GM04503 (cell line): ENCODE results near the gene CILP.
"Not testable (repeated sequence)": the region's sequence is repeated elsewhere in the genome, so short reads cannot be mapped to it uniquely, and the experiment has no call there.

Experiments
- DNase-seq: peaks from one replicate; pipeline ENCODE4 v3.0.0-alpha.2; 2012; ENCODE audit warnings: low read depth

CILP gene

DNA sequence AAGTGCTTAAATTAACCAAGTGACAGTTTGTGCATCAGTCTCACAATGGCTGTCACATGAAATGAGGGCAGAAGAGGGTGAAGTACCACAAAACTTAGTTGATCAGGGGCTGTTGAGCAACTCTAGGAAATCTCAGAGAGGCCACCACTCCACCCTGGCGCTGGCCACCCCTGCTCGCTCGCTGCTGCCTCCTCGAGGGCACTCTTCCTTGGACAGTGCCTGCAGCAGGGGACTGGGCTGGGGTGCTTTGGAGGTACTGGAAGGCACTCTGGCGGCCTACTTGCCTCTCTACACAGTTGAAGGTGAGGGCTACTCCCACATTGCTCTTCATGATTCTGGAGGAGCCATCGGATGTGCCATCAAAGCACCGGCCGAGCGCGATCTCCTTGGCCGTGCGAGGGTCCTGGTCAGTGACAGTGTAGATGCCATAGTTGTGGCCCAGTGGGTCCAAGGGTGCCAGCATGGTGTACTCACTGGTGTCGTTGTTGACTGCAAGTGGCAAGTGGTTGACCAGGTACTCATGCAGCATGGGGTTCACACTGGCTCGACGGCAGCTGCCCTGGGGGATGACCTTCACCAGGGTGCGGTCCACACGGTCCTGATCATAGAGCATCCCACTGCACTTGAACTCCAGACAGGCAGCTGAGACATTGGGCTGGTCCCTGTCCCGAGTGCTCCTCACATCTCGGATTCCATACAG lies 14.5 kb downstream of the CILP start:
- no peak for DNase-seq

DNA sequence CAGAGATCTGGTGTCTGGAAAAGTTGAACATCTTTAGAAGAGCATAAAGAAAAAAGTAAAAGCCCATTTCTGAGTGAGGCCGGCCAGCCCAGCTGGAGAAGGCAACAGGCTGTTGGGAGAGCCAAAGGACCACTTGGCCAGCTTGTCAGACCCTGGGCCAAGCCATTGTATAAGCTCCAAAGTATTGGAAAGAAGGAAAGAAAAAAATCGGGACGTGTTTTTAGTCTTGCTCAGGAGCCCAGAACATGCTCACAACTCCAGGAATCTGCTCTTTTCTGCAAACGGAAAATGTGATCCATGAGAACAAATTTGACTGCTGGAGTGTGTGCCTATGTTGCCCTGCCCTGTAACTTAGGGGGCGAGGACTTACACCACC lies 15.7 kb downstream of the CILP start:
- no peak for DNase-seq

DNA sequence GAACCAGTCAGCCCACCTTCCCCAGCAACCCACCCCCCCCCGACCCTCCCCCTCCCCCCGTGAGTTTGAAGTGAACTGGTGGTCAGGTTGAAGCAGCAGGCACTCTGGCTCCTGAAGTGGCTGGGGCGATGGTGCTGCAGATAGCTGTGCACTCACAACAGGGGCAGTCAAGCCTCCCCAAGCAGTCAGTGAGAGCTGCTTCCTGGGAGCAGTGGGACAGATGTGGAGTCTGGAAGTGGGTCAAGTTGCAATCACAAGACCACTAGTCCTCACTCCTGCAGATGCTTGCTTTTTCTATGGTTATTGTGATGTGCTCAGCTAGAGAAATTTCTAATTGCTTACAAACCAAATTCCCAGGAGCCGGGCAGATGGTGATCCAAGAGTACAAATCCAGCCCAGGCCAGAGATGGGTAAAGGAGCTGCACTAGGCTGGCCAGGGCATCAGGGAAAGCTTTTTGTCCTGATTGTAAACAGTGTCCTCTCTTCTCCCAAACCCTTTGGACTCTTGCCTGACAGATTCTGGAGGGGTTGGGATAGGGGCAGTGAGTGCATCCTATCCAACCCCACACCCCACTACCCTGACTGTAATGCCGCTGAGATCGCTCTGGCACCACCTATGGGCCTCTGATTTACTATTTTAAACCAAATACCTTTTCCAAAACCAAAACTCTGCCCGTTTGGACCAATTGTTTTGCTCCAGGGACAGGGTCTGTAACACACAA lies 16.3 kb downstream of the CILP start:
- no peak for DNase-seq

DNA sequence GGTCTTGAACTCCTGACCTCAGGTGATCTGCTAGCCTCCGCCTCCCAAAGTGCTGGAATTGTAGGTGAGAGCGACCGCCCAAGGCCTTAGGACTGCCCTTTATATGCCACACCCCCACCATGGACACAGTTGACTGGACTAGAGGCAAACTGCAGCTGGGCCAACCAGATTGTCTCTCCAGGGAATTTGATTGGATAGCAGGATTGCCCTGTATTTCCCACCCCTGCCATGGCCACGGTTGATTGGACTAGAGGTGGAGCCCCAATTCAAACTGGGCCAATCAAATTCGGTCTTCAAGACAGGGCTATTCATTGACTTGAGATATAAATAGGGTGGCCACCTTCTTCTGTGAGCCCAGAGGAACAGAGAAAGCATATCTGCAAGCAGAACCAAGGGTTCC lies 19.3 kb downstream of the CILP start:
- DNase-seq: no peak

DNA sequence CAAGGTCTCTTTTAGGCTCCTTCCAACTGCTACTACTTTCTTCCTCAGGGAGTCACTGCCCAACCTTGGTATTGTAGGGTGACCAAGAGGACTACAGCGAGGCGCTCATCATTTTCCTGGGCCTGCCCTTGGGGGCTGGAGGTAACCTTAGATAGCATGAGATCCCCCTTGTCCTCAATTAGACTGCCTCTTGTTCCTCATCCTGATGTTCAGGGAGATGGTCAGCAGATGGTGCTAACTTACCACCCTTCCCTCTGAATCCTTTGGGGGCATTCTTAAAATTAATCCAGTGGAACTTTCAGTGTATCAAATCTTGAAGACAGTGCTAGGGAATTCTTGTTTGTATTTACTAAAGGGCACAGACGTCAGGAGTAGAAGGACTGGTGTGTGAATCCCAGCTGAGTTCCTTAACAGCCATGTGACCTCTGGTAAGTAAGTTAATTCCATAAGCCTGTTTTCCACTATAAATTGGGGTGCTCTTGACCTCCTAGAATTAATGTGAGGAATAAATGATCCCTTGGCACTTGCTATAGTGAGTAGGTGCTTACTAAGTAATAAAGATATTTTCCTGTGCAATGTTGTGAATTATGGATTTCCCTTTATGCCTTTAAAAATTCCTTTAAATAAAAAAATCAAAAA lies 22.1 kb downstream of the CILP start:
- DNase-seq: no peak

DNA sequence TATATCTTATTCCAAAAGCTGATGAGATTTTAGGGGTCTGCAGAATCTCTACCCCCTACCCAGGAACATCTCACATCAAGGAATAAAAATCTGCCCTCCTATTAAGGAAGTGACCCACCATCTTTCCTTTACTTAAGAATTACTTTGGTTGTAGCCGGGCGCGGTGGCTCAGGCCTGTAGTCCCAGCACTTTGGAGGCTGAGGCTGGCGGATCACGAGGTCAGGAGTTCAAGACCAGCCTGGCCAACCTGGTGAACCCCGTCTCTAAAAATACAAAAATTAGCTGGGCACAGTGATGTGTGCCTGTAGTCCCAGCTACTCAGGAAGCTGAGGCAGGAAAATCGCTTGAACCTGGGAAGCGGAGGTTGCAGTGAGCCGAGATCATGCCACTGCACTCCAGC lies 22.8 kb downstream of the CILP start:
- DNase-seq: not testable (repeated sequence)

DNA sequence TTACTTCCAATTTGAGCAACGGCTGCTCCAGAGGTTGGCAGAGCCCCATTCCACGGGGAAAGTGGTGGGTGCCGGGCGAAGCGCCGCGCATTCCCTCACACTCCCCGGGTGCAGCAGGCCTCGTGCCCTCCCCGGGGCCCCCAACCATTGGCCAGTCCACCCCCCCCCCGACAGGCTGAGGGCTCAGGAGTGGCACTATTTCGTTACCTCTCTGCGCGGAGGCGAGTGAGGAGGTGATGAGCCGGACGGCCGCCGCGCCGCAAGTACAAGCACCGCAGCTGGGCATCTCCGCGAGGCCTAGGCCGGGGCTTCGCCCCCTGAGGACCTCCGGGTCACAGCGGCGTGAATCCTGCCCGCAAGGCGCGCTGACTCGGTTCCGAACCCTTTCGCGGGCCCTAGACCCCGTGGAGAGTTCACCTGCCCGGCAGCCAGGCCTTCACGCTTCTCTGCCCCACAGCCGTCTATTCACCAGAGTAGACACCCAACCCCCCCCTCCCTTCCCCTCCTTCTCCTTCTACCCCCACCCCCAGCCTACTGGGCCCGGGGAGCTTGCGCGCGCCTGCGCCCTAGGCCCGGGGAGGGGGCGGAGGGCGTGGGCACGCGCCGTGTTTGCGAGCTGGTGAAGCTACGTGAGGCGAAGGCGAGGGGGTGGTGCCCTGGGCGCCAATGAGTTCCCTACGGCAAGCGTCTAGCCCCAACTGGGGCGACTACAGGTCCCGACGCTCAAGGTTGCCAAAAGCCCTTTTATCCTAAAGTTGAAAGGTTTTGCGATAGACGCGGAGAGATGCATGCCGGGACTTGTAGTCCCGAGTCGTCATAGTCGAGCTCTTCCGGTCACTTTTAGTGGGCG lies 26.2 kb downstream of the CILP start, which contains the start of gene CLPX:
TSS of gene CLPX (minus strand) at position 475 of the 850 bp plus-strand sequence. CDS start at position 286, 189 bp downstream.
- peak; percentile 74 for DNase-seq

DNA sequence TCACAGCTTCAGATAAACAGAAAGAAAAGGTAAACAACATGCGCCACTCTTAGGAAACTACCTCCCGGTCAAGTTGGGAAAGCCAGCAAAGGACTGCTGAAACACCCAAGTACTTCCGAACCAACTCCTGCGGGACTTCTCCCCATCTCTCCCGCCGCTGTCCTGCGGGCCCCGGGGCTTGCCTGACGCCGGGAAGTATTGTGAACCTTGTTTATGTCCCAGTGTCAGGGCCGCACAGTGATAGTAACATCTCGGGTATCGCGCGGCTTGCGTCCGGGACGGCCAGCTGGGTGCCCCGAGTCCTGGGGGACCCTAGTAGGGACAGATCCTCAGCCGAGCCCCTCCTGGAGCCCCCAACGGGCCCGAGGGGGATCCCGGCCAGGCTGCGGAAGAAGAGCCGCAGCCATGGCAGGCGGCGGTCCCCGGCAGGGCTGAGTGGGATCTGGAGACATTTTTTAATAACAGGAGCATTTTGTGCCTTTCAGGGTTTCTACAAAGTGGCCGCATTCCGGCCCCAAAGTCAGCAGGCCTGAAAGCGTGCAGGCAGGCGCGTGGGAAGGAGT lies 26.9 kb downstream of the CILP start:
- DNase-seq: no peak

DNA sequence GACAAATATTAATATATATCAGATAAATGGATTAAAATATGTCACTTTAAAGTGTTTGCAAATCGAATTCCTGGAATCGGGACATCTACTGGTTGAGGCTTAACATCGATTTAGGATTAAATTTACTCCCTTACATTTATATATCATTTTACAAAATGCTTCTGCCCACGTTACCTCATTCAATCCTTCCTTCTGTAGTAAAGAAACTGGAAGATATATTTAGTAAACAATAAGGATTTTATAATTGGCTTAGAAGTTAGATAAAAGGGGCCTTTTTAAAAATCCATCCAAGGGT lies 27.5 kb downstream of the CILP start:
- no peak for DNase-seq

DNA sequence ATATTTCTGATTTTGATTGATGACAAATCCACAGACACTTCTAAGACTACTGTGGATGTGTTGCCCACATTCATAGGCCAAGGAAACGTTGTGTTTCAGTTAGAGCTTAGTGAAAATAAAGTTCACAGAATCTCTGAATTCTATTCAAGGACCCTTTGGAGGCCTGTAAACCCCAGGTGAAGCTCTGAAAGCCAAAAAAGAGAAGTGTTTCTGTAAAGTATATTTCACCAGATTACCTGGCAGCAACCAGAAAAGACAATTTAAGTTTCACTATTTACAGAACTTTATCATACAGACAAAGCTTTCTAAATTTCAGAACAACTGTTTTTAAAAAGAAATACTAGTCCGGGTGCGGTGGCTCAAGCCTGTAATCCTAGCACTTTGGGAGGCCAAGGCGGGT lies 28.7 kb downstream of the CILP start:
- DNase-seq: no peak

DNA sequence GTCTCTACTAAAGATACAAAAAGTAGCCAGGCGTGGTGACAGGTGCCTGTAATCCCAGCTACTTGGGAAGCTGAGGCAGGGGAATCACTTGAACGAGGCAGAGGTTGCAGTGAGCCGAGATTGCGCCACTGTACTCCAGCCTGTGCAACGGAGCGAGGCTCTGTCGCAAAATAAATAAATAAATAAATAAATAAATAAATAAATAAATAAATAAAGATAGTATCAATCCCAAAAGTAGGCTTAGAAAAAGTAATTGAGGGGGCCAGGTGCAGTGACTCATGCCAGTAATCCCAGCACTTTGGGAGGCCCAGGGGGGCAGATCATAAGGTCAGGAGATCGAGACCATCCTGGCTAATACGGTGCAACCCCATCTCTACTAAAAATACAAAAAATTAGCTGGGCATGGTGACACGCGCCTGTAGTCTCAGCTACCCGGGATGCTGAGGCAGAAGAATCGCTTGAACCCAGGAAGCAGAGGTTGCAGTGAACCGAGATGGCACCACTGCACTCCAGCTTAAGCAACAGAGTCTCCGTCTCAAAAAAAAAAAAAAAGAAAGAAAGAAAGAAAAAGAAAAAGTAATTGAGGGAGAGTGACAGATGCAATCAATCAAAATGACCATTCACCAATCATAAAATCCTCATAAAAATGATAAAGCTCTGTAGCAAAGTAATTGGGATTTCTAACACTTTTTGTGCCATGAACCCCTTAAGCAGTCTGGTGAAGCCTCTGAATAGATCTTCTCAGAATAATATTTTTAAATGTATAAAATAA lies 29.5 kb downstream of the CILP start:
- not testable (repeated sequence) for DNase-seq

DNA sequence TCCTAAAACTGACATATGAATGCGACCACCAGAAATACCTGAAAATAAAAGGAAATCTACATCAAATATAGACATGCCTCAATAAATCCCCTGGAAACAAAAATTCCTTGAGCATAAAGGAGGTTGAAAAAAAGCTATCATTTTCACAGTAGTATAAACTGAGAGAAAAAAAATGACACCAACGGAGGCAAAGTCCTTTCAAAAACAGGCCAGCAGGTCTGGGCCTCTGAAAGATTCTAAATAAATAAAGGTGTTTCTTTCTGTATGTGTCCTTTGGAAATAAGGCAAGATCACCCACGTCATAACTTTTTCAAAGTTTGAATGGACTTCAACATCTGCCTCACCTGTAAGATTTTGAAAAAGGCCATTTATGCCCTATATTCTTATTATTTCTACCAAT lies 31.1 kb downstream of the CILP start:
- no peak for DNase-seq

DNA sequence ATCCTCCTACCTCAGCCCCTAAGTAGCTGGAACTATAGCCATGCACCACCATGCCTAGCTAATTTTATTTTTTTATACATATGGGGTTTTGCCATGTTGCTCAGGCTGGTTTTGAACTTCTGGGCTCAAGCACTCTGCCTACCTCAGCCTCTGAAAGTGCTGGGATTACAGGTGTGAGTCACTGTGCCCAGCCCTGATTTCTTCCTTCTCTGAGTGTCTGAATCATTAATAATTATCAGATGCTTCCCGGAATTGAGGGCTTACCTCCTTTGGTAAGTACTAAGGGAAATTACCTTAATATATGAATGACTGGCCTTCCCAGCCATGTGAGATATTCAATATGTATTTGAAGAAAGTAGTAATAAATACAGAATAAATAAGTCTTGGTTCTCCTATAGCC lies 33.4 kb downstream of the CILP start:
- no peak for DNase-seq

DNA sequence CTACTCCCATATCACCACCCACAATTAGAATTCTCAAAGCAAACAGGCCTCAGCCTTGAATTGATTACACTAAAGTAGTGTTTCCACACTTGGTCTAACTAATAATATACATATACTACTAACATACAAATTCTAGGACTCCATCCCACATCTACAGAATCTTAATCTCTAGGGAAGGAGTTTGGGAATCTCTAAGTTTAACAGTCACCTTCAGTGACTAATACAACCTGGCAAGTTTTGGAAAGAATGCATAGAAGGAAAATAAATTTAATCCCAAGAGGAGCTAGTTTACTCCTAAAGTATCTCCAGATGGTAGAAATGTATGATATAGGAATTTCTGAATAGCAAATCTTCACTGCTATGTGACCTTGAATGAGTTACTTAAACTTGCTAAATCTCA lies 35.2 kb downstream of the CILP start:
- DNase-seq: no peak

DNA sequence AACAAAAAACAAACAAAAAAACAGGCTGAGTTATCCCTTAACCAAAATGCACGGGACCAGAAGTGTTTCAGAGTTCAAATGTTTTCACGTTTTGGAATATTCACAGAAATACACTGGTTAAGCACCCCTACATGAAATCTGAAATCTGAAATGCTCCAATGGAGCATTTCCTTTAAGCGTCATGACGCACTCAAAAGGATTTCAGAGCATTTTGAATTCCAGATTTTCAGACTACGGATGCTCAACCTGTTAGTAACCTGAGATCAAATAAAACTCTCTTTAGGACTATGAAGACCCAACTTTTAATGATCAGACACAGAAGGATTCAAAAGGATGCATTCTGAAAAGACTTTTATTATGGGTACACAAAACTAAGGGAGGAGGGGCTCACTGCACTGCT lies 35.8 kb downstream of the CILP start:
- DNase-seq: no peak

DNA sequence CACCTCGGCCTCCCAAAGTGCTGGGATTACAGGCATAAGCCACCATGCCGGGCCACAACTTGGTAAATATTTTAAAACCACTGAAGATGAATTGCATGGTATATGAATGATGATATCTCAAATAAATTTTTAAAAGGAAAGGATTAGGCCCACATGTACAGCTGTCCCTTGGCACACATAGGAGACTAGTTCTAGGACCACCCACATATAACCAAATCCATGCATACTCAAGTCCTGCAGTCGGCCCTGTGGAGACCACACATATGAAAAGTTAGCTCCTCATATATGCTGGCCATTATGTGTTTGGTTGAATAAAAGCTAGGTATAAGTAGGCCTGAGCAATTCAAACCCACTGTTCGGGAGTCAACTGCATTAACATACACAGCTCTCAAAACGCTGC lies 36.8 kb downstream of the CILP start:
- no peak for DNase-seq

DNA sequence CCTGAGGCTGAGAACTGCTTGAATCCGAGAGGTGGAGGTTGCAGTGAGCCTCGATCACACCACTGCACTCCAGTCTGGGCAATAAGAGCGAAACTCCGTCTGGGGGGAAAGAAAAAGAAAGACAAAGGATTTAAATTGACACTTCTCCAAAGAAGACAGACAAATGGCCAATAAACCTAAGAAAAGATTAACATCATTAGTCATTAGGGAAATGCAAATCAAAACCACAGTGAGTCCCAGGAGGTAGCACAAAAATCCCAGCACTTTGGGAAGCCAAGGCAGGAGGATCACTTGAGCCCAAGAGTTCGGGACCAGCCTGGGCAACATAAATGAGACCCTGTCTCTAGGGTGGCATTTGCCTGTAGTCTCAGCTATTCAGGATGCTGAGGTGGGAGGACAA lies 38.7 kb downstream of the CILP start:
- no peak for DNase-seq

DNA sequence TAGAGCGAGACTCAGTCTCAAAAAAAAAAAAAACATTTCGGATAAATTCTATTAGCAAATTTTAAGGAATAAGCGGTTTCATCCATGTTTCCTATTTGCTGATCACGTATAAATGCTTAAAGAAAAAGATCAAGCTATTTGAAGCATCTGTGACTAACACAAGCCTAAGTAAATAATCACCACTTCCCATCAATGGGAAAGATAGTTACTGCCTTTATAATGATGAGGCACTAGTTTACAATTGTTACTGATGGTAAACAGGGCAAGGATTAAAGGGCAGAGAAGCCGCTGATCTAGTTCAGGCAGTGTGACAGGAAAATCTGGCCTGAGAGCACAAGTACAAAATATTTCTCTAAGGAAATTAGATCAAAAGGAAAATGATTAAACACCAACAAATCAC lies 39.8 kb downstream of the CILP start:
- no peak for DNase-seq

DNA sequence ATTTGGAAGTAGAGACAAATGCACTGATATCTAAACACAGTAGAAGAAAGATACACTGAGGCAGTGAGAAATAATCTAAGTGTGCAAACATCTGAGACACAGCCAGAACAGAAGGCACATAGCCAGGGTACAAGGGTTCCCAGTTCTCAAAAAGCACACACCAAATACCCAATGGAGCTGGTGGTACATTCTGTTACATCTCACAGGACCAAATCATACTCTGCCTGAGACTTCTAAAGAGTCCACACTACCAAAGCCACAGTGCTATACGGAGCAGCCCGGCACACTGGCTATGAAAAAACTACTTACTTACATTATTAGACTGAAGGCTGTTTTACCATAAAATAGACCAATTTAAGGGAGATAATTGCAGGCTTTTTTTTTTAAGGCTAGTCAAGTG lies 45.4 kb downstream of the CILP start:
- no peak for DNase-seq

DNA sequence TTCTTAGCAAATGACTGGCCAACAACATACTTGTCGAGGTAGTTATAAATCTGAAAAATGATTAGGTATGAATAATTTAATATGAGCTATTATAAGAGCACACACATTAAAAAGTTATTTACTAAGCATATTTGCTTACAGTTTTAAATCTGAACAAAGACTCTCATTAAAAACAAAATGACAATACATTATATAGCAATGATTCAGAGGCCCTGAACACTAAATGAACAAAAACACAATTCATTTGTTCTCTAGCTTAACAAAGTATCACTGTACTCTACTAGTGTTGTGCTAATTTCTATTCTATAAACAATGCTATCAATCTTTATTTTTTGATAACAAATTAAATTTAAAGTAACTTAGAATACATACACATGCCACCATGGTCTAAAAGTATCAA lies 47.1 kb downstream of the CILP start:
- no peak for DNase-seq

DNA sequence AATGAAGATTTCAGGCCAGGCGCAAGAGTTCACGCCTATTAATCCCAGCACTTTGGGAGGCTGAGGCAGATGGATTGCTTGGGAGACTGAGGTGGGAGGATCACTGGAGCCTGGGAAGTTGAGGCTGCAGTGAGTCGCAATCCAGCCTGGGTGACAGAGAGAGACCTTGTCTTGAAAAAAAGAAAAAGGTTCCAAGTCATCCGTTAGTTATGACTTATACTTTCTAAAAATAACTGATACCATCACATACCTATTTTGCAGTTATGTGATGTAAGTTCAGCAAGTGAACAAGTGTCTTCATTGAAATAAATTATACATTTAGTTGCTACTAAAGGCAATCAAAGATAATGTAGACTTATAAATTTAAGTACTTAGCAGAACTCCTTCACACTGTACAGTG lies 48.2 kb downstream of the CILP start:
- no peak for DNase-seq

DNA sequence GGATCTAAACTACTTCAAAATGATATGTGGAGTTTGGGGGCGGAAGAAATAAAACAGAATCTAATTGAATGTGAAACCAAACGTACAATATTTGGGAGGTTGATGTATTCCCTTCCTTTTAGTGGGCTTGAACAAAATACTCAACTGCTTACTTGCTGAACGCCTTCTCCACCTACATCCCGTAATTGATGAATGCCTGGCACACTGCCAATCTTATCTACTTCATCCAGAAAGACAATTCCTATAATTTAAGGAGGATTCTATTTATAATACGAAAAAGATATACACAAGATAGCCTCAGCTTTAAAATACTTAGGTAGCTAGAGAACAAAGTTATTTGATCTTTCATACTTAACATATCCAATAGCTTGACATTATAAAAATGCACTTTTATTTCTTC lies 54.6 kb downstream of the CILP start:
- no peak for DNase-seq
